ENCODE results near the gene RHEB. TPM values are rescaled to one million over a fixed set of nuclear protein-coding genes. Genes with fewer than 3 reads are reported as not detected.

RHEB gene
- total RNA-seq, 2 donors from 2014 or later = 45.4 to 55.8 TPM

GRCh38 chr7:151518105-151518946 is 1.4 kb downstream of the RHEB start:
- Mint-ChIP-seq H3K4me3 (peak overlapping the region; percentile 91), H3K4me1 (ENCODE audit: low read depth in 2 of 2) (peaks cover 48 to 50% of the 10 kb centered on the region in 2 donors), H3K27me3 (no peaks in the 10 kb centered on the region), H3K9me3 (no peaks in the 10 kb centered on the region), H3K36me3 (no peaks in the 10 kb centered on the region), H3K27ac (peak overlapping the region; percentile 87 to 94)
- ATAC-seq (no peak), DNase-seq (ENCODE audit: low spot score) (peak; percentile 64)

GRCh38 chr7:151517601-151518104 is 2.0 kb downstream of the RHEB start:
- Mint-ChIP-seq H3K4me1 (ENCODE audit: low read depth in 2 of 2) (peaks cover 51 to 55% of the 10 kb centered on the region in 2 donors), H3K9me3 (no peaks in the 10 kb centered on the region), H3K27me3 (no peaks in the 10 kb centered on the region), H3K27ac (peak overlapping the region; percentile 87 to 94), H3K4me3 (peak overlapping the region; percentile 91), H3K36me3 (no peaks in the 10 kb centered on the region)
- ATAC-seq = no peak
- DNase-seq (ENCODE audit: low spot score) = no peak

GRCh38 chr7:151515276-151515565 is 4.5 kb downstream of the RHEB start:
- H3K27ac Mint-ChIP-seq = peak overlapping the region; percentile 13 to 49
- no peak for DNase-seq (ENCODE audit: low spot score)
- H3K9me3 Mint-ChIP-seq = no peaks in the 10 kb centered on the region
- no peaks in the 10 kb centered on the region for H3K27me3 Mint-ChIP-seq
- H3K4me3 Mint-ChIP-seq = peak overlapping the region; percentile 55
- H3K36me3 Mint-ChIP-seq = no peaks in the 10 kb centered on the region
- ATAC-seq = no peak
- H3K4me1 Mint-ChIP-seq (ENCODE audit: low read depth in 2 of 2) = peaks cover 65 to 69% of the 10 kb centered on the region in 2 donors

GRCh38 chr7:151514461-151515275 is 5.0 kb downstream of the RHEB start:
- Mint-ChIP-seq H3K4me1 (ENCODE audit: low read depth in 2 of 2) (peaks cover 65 to 75% of the 10 kb centered on the region in 2 donors), H3K36me3 (no peaks in the 10 kb centered on the region), H3K27ac (peak overlapping the region; percentile 13 to 49), H3K27me3 (no peaks in the 10 kb centered on the region), H3K4me3 (peak overlapping the region; percentile 55), H3K9me3 (no peaks in the 10 kb centered on the region)
- ATAC-seq (no peak), DNase-seq (ENCODE audit: low spot score) (no peak)

GRCh38 chr7:151513133-151513532 is 6.6 kb downstream of the RHEB start:
- no peak for DNase-seq (ENCODE audit: low spot score)
- H3K36me3 Mint-ChIP-seq = no peaks in the 10 kb centered on the region
- H3K9me3 Mint-ChIP-seq = no peaks in the 10 kb centered on the region
- ATAC-seq = no peak
- no peaks in the 10 kb centered on the region for H3K27me3 Mint-ChIP-seq
- no peak overlapping the region for H3K4me3 Mint-ChIP-seq
- H3K4me1 Mint-ChIP-seq (ENCODE audit: low read depth in 2 of 2) = peaks cover 64 to 75% of the 10 kb centered on the region in 2 donors
- H3K27ac Mint-ChIP-seq = no peak overlapping the region

- H3K27me3 Mint-ChIP-seq = no peaks in the 10 kb centered on the region
- ATAC-seq (no peak), DNase-seq (ENCODE audit: low spot score) (no peak)
- no peaks in the 10 kb centered on the region for H3K36me3 Mint-ChIP-seq
- no peak overlapping the region for H3K4me3 Mint-ChIP-seq
- no peaks in the 10 kb centered on the region for H3K9me3 Mint-ChIP-seq
- peaks cover 61 to 74% of the 10 kb centered on the region in 2 donors for H3K4me1 Mint-ChIP-seq (ENCODE audit: low read depth in 2 of 2)
- H3K27ac Mint-ChIP-seq = no peak overlapping the region
Observed at GRCh38 chr7:151512353-151512752, 7.3 kb downstream of the RHEB start.

GRCh38 chr7:151511946-151512345 is 7.7 kb downstream of the RHEB start:
- Mint-ChIP-seq H3K36me3 (no peaks in the 10 kb centered on the region), H3K27ac (no peak overlapping the region), H3K27me3 (no peaks in the 10 kb centered on the region), H3K4me3 (no peak overlapping the region), H3K4me1 (ENCODE audit: low read depth in 2 of 2) (peaks cover 62 to 74% of the 10 kb centered on the region in 2 donors), H3K9me3 (no peaks in the 10 kb centered on the region)
- ATAC-seq (no peak), DNase-seq (ENCODE audit: low spot score) (no peak)

- no peaks in the 10 kb centered on the region for H3K9me3 Mint-ChIP-seq
- H3K4me1 Mint-ChIP-seq (ENCODE audit: low read depth in 2 of 2) = peaks cover 61 to 76% of the 10 kb centered on the region in 2 donors
- H3K4me3 Mint-ChIP-seq = no peak overlapping the region
- no peaks in the 10 kb centered on the region for H3K36me3 Mint-ChIP-seq
- no peaks in the 10 kb centered on the region for H3K27me3 Mint-ChIP-seq
- ATAC-seq = no peak
- no peak overlapping the region for H3K27ac Mint-ChIP-seq
- DNase-seq (ENCODE audit: low spot score) = no peak
Observed at GRCh38 chr7:151511270-151511669, 8.4 kb downstream of the RHEB start.

GRCh38 chr7:151509670-151510333 is 9.9 kb downstream of the RHEB start:
- no peaks in the 10 kb centered on the region for H3K27me3 Mint-ChIP-seq
- DNase-seq (ENCODE audit: low spot score) (no peak), ATAC-seq (no peak)
- H3K4me3 Mint-ChIP-seq = no peak overlapping the region
- H3K9me3 Mint-ChIP-seq = no peaks in the 10 kb centered on the region
- peak overlapping the region in 1 of 2 donors; percentile 22 for H3K27ac Mint-ChIP-seq
- H3K36me3 Mint-ChIP-seq = no peaks in the 10 kb centered on the region
- peaks cover 56 to 73% of the 10 kb centered on the region in 2 donors for H3K4me1 Mint-ChIP-seq (ENCODE audit: low read depth in 2 of 2)

GRCh38 chr7:151508991-151509390 is 10.7 kb downstream of the RHEB start:
- Mint-ChIP-seq H3K9me3 (no peaks in the 10 kb centered on the region), H3K27me3 (no peaks in the 10 kb centered on the region), H3K27ac (no peak overlapping the region), H3K4me1 (ENCODE audit: low read depth in 2 of 2) (peaks cover 53 to 67% of the 10 kb centered on the region in 2 donors), H3K4me3 (no peak overlapping the region), H3K36me3 (no peaks in the 10 kb centered on the region)
- ATAC-seq = no peak
- no peak for DNase-seq (ENCODE audit: low spot score)

GRCh38 chr7:151507806-151508205 is 11.9 kb downstream of the RHEB start:
- no peak overlapping the region for H3K27ac Mint-ChIP-seq
- ATAC-seq (no peak), DNase-seq (ENCODE audit: low spot score) (no peak)
- no peak overlapping the region for H3K4me3 Mint-ChIP-seq
- no peaks in the 10 kb centered on the region for H3K9me3 Mint-ChIP-seq
- no peaks in the 10 kb centered on the region for H3K36me3 Mint-ChIP-seq
- H3K4me1 Mint-ChIP-seq (ENCODE audit: low read depth in 2 of 2) = peaks cover 52 to 56% of the 10 kb centered on the region in 2 donors
- no peaks in the 10 kb centered on the region for H3K27me3 Mint-ChIP-seq

GRCh38 chr7:151506901-151507382 is 12.8 kb downstream of the RHEB start:
- Mint-ChIP-seq H3K9me3 (no peaks in the 10 kb centered on the region), H3K36me3 (no peaks in the 10 kb centered on the region), H3K27ac (no peak overlapping the region), H3K4me3 (no peak overlapping the region), H3K27me3 (no peaks in the 10 kb centered on the region), H3K4me1 (ENCODE audit: low read depth in 2 of 2) (peaks cover 49 to 50% of the 10 kb centered on the region in 2 donors)
- no peak for DNase-seq (ENCODE audit: low spot score)
- ATAC-seq = no peak

GRCh38 chr7:151505836-151506468 is 13.7 kb downstream of the RHEB start:
- no peak for ATAC-seq
- no peaks in the 10 kb centered on the region for H3K36me3 Mint-ChIP-seq
- H3K27ac Mint-ChIP-seq = no peak overlapping the region
- H3K9me3 Mint-ChIP-seq = no peaks in the 10 kb centered on the region
- DNase-seq (ENCODE audit: low spot score) = no peak
- H3K27me3 Mint-ChIP-seq = no peaks in the 10 kb centered on the region
- no peak overlapping the region for H3K4me3 Mint-ChIP-seq
- H3K4me1 Mint-ChIP-seq (ENCODE audit: low read depth in 2 of 2) = peaks cover 46 to 51% of the 10 kb centered on the region in 2 donors
